Neutrophil (primary cell): ENCODE data around the gene STK16.

ENCODE experiments used
- H3K27ac ChIP-seq: fragments of 200-600 bp; sonication (generic); 2 replicates; pipeline ENCODE4 v1.5.1; 2016; ENCODE audit warnings: mild to moderate bottlenecking, moderate library complexity
- H3K27me3 ChIP-seq: fragments of 200-600 bp; sonication (generic); 2 replicates; pipeline ENCODE4 v1.6.0; 2016; ENCODE audit warnings: mild to moderate bottlenecking
- H3K36me3 ChIP-seq: fragments of 200-600 bp; sonication (generic); 2 replicates; pipeline ENCODE4 v1.5.1; 2017
- H3K4me1 ChIP-seq, 2 experiments: fragments of 200-600 bp in 1 of 2; sonication (generic) in 1 of 2; 1 replicate in 1 of 2; 2 replicates in 1 of 2; pipeline versions ENCODE4 v1.5.1 to v1.6.1; 2013 to 2016; ENCODE audit warnings: low read depth in 1 of 2, low read length in 1 of 2, mild to moderate bottlenecking in 1 of 2, moderate library complexity in 1 of 2; ENCODE audit not compliant: control insufficient read depth in 1 of 2, insufficient read depth in 1 of 2
- H3K4me3 ChIP-seq, 2 experiments: fragments of 200-600 bp in 1 of 2; sonication (generic) in 1 of 2; 1 replicate in 1 of 2; 2 replicates in 1 of 2; pipeline ENCODE4 v1.5.1; 2013 to 2016; ENCODE audit warnings: low read depth in 1 of 2, low read length in 1 of 2, mild to moderate bottlenecking in 1 of 2, moderate library complexity in 1 of 2
- H3K9me3 ChIP-seq: fragments of 200-600 bp; sonication (generic); 2 replicates; pipeline ENCODE4 v1.5.1; 2016
- TF ChIP-seq, protein P1 (sequence below): fragments of 200-600 bp; sonication (generic); IDR thresholded peaks from 2 replicates; pipeline ENCODE4 v1.5.1; 2016; ENCODE audit warnings: antibody characterized with exemption

The STK16 gene

DNA sequence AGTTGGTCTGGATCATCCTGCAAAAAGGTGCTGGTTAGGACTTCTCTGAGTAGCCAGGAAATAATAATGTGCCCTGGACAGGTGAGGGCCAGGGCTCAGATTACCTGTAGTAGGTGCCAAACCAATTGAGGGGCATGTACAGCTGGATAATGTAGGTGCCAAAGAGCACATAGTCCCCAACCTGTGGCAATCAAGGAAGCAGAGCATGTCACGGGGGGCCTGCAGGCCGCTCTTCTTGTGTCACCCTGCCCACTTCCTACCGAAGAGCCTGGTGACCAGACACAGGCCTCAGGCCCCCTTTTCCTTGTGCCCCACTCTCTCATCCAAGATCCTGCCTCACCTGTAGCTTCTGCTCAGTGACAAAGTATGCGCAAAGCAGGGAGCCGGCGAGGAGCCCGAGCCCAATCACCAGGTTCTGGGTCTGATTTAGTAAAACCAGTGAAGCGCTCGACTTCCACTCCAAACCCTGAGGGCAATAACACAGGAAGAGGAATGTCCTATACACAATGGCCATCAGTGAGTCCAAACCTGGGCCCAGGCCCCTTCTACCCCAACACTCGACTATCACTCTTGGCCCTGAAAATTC is 31.7 kb upstream of the STK16 start:
- H3K4me3 ChIP-seq = no peak overlapping the region
- peaks cover 39% of the 10 kb centered on the region for H3K36me3 ChIP-seq
- TF ChIP-seq, protein P1, sequence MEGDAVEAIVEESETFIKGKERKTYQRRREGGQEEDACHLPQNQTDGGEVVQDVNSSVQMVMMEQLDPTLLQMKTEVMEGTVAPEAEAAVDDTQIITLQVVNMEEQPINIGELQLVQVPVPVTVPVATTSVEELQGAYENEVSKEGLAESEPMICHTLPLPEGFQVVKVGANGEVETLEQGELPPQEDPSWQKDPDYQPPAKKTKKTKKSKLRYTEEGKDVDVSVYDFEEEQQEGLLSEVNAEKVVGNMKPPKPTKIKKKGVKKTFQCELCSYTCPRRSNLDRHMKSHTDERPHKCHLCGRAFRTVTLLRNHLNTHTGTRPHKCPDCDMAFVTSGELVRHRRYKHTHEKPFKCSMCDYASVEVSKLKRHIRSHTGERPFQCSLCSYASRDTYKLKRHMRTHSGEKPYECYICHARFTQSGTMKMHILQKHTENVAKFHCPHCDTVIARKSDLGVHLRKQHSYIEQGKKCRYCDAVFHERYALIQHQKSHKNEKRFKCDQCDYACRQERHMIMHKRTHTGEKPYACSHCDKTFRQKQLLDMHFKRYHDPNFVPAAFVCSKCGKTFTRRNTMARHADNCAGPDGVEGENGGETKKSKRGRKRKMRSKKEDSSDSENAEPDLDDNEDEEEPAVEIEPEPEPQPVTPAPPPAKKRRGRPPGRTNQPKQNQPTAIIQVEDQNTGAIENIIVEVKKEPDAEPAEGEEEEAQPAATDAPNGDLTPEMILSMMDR = no peak
- H3K27ac ChIP-seq = no peak overlapping the region
- no peaks in the 10 kb centered on the region for H3K9me3 ChIP-seq
- peaks cover 15% of the 10 kb centered on the region for H3K27me3 ChIP-seq
- peaks cover 45 to 54% of the 10 kb centered on the region in 2 experiments for H3K4me1 ChIP-seq

DNA sequence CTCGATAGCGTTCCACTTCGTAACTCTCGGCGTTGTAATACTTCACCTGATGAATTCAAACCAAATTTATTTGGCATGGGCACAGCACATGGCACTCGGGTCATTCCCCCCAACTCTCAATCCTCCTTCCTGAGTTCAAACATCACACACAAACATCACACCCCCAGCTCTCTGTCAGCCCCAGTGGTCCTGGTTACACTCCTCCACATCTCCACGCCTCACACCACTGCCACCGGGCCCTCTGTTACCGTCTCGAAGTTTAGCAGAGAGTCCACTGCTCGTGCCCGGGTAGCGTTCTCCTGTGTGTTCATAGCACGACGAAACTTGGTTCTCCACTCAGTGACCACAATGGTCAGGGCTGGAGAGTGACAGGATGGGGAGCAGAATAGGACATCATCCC is 31.1 kb upstream of the STK16 start:
- Histone ChIP-seq H3K9me3 (no peaks in the 10 kb centered on the region), H3K27me3 (peaks cover 15% of the 10 kb centered on the region), H3K4me3 (no peak overlapping the region), H3K27ac (no peak overlapping the region), H3K36me3 (peaks cover 38% of the 10 kb centered on the region), H3K4me1 (peaks cover 45 to 54% of the 10 kb centered on the region in 2 experiments)
- TF ChIP-seq, protein P1 = no peak

DNA sequence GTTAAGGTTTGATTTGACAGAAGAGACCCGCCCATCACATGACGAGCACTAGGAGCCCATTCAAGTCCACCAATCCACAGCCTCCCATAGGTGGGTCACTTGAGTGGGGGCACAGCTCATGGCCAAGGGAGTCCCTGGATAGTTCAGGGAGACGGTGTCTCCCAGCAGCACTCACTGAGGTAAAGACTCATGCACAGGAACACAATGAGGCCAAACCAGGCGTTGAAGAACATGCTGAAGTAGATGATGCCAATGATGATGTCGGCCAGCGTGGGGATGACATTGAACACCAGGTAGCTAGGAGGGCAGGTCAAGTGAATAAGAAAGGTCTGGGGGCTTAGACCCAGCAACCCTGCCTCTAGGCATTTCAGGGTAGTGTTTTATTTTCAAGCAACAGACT is 30.5 kb upstream of the STK16 start:
- Histone ChIP-seq H3K9me3 (no peaks in the 10 kb centered on the region), H3K4me3 (no peak overlapping the region), H3K27me3 (peaks cover 21% of the 10 kb centered on the region), H3K4me1 (peaks cover 45 to 54% of the 10 kb centered on the region in 2 experiments), H3K27ac (no peak overlapping the region), H3K36me3 (peaks cover 39% of the 10 kb centered on the region)
- TF ChIP-seq, protein P1 = no peak

DNA sequence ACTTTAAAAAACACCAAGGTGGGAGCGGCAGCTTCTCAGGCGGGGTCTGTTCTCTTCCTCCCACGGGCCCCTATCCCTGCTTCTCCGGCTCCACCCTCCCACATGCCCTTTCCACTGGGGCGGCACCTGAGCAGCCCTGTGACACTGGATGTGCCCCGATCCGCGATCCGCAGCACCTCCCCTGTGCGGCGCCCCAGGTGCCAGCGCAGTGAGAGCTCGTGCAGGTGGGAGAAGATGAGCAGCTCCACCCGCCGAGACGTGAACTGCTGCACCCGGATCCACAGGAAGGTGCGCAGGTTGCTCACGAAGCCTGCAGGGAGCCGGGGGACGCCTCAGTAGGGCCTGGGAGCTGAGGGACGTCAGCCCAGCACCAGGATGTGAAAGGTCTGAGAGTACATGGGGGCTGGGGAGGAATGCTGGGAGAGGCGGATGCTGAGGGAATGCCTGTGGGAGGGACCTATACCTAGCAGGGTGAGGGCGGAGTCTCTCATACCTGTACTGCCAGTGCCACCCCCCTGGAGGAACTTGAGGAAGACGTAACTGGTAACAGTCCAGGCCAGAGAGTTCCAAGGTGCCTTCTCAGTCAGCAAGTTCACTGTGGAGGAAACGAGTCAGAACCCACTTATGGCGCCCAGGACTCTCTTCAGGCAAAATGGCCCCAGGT is 29.3 kb upstream of the STK16 start:
- H3K9me3 ChIP-seq = no peaks in the 10 kb centered on the region

DNA sequence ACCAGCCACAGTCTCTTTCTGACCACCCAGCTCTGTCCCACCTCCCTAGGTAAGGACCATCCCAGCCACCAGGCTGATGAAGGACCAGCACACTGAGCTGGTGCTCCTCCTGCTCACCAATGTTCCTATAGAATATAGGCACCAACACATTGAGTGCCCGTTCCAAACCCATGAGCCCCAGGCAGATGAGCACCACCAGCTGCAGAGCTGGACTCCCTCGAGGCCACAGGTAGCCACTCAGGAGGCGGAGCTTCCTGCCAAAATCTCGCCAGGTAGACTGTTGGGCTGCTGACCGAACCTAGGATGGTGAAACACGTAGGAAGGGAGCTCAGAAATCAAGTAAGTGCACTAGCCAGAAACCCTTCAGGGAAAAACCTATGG is 28.8 kb upstream of the STK16 start:
- Histone ChIP-seq H3K36me3 (peaks cover 50% of the 10 kb centered on the region), H3K9me3 (no peaks in the 10 kb centered on the region), H3K4me1 (peaks cover 45 to 50% of the 10 kb centered on the region in 2 experiments), H3K27ac (no peak overlapping the region), H3K27me3 (peaks cover 29% of the 10 kb centered on the region), H3K4me3 (no peak overlapping the region)
- TF ChIP-seq, protein P1 = no peak

More for the DNA sequence above, 29.3 kb upstream of the STK16 start:
- no peak overlapping the region for H3K4me3 ChIP-seq
- H3K27me3 ChIP-seq = peaks cover 29% of the 10 kb centered on the region
- peaks cover 45 to 52% of the 10 kb centered on the region in 2 experiments for H3K4me1 ChIP-seq
- no peak overlapping the region for H3K27ac ChIP-seq
- H3K36me3 ChIP-seq = peaks cover 44% of the 10 kb centered on the region
- TF ChIP-seq, protein P1 = no peak
